Non-pigmented ciliary epithelial cell (primary cell): ENCODE data around the gene SQSTM1.

Experiments
- DNase-seq: peaks from one replicate; pipeline ENCODE4 v3.0.0-alpha.2; 2010; ENCODE audit warnings: low read depth

The SQSTM1 gene

GRCh38 chr5:179874136-179874535, 53.4 kb downstream of the SQSTM1 start:
- DNase-seq: no peak

- no peak for DNase-seq
Observed at GRCh38 chr5:179874536-179875292, 54.0 kb downstream of the SQSTM1 start.

- no peak for DNase-seq
Observed at GRCh38 chr5:179875741-179876609, 55.3 kb downstream of the SQSTM1 start.

GRCh38 chr5:179876610-179876952, 55.9 kb downstream of the SQSTM1 start:
- no peak for DNase-seq

GRCh38 chr5:179878222-179879002, 57.7 kb downstream of the SQSTM1 start:
- no peak for DNase-seq

- no peak for DNase-seq
Observed at GRCh38 chr5:179879003-179879689, 58.4 kb downstream of the SQSTM1 start.

- DNase-seq: no peak
Observed at GRCh38 chr5:179879690-179880010, 58.9 kb downstream of the SQSTM1 start.

GRCh38 chr5:179880066-179880650, 59.5 kb downstream of the SQSTM1 start:
- DNase-seq: no peak

GRCh38 chr5:179880848-179881590, 60.3 kb downstream of the SQSTM1 start:
- DNase-seq: no peak

- DNase-seq: no peak
Observed at GRCh38 chr5:179882338-179882737, 61.6 kb downstream of the SQSTM1 start.

- no peak for DNase-seq
Observed at GRCh38 chr5:179883163-179883562, 62.5 kb downstream of the SQSTM1 start.

GRCh38 chr5:179885491-179886090, 64.9 kb downstream of the SQSTM1 start:
- no peak for DNase-seq

- DNase-seq: no peak
Observed at GRCh38 chr5:179886190-179886911, 65.6 kb downstream of the SQSTM1 start.

- DNase-seq: no peak
Observed at GRCh38 chr5:179887095-179887494, 66.4 kb downstream of the SQSTM1 start.
